Naive thymus-derived CD4-positive, alpha-beta T cell (primary cell): ENCODE data around the gene DNAJC16. TPM values are rescaled to one million over a fixed set of nuclear protein-coding genes. Genes with fewer than 3 reads are reported as not detected.
"Not testable (repeated sequence)": the region's sequence is repeated elsewhere in the genome, so short reads cannot be mapped to it uniquely, and the experiment has no call there.

ENCODE experiments used
- ATAC-seq: fragments of 150-1000 bp; cut with Tn5 transposase; 2 replicates; pipeline ENCODE4 v1.10.0; 2021; ENCODE audit warnings: mild to moderate bottlenecking, moderate library complexity
- CTCF ChIA-PET: fragments of 350-600 bp; sonication (Branson Sonifier 250); formaldehyde crosslinking; loops from one replicate; lab custom pipeline; 2021; ENCODE audit warnings: antibody characterized with exemption; lab: Charles Lee
- POLR2A ChIA-PET: fragments of 350-600 bp; sonication (Branson Sonifier 250); formaldehyde crosslinking; loops from one replicate; lab custom pipeline; 2021; ENCODE audit warnings: antibody characterized with exemption, inconsistent platforms; lab: Charles Lee
- DNase-seq, 9 donors: peaks; one replicate each; pipeline versions ENCODE4 v3.0.0 to v3.0.0-alpha.2; 2020 to 2022; ENCODE audit warnings: mixed read lengths in 1 of 9
- H3K27ac ChIP-seq: one replicate; pipeline ENCODE4 v1.7.0; 2013; ENCODE audit warnings: mild to moderate bottlenecking, low read depth, low read length, moderate library complexity
- H3K27me3 ChIP-seq, 2 donors: one replicate each; pipeline ENCODE4 v1.7.0; 2013; ENCODE audit warnings: low read length in 2 of 2, mild to moderate bottlenecking in 2 of 2, moderate library complexity in 2 of 2; ENCODE audit not compliant: control insufficient read depth in 2 of 2, insufficient read depth in 2 of 2
- H3K36me3 ChIP-seq, 3 experiments: 1 replicate in 2 of 3; 2 replicates in 1 of 3; pipeline ENCODE4 v1.7.0; 2013; ENCODE audit warnings: low read length in 3 of 3, mild to moderate bottlenecking in 3 of 3, moderate library complexity in 1 of 3; ENCODE audit not compliant: insufficient read depth in 3 of 3, control insufficient read depth in 2 of 3
- H3K4me1 ChIP-seq, 2 donors: one replicate each; pipeline ENCODE4 v1.7.0; 2013; ENCODE audit warnings: low read length in 2 of 2, mild to moderate bottlenecking in 2 of 2, moderate library complexity in 1 of 2; ENCODE audit not compliant: control insufficient read depth in 2 of 2, insufficient read depth in 2 of 2
- H3K4me3 ChIP-seq: 2 replicates; pipeline ENCODE4 v1.7.0; 2013; ENCODE audit warnings: mild to moderate bottlenecking, low read length
- H3K9me3 ChIP-seq, 3 experiments: 1 replicate in 2 of 3; 2 replicates in 1 of 3; pipeline ENCODE4 v1.7.0; 2013; ENCODE audit warnings: low read length in 3 of 3; ENCODE audit not compliant: control insufficient read depth in 2 of 3
- H3K27ac Mint-ChIP-seq, 9 donors: one replicate each; pipeline ENCODE4 v1.8.0; 2020 to 2022; ENCODE audit warnings: mixed read lengths in 9 of 9, mild to moderate bottlenecking in 8 of 9, moderate library complexity in 5 of 9, inconsistent platforms in 2 of 9
- H3K27me3 Mint-ChIP-seq, 5 donors: one replicate each; pipeline ENCODE4 v1.8.0; 2021 to 2022; ENCODE audit warnings: mixed read lengths in 5 of 5, mild to moderate bottlenecking in 1 of 5
- H3K36me3 Mint-ChIP-seq, 5 donors: one replicate each; pipeline ENCODE4 v1.8.0; 2020 to 2022; ENCODE audit warnings: mixed read lengths in 5 of 5, mild to moderate bottlenecking in 3 of 5, inconsistent platforms in 1 of 5
- H3K4me1 Mint-ChIP-seq, 7 donors: one replicate each; pipeline ENCODE4 v1.8.0; 2020 to 2022; ENCODE audit warnings: mixed read lengths in 7 of 7, mild to moderate bottlenecking in 3 of 7, inconsistent platforms in 1 of 7
- H3K4me3 Mint-ChIP-seq, 10 donors: one replicate each; pipeline ENCODE4 v1.8.0; 2020 to 2022; ENCODE audit warnings: mild to moderate bottlenecking in 10 of 10, mixed read lengths in 10 of 10, moderate library complexity in 6 of 10, inconsistent platforms in 2 of 10
- H3K9me3 Mint-ChIP-seq, 11 donors: one replicate each; pipeline ENCODE4 v1.8.0; 2020 to 2022; ENCODE audit warnings: mixed read lengths in 11 of 11, mild to moderate bottlenecking in 4 of 11, inconsistent platforms in 1 of 11, moderate library complexity in 1 of 11
- intact Hi-C, 2 donors: fragments of 100-400 bp; cut with micrococcal nuclease; formaldehyde crosslinking; loops; one replicate each; pipeline ENCODE4 v1.15.1; 2023
- polyA plus RNA-seq, 2 donors: library from polyadenylated mRNA; unstranded; fragments of 300-500 nt; fragmentation: Illumina TruSeq; gene quantifications; one replicate each; pipeline ENCODE4 v1.2.3, GENCODE V29; 2021
- total RNA-seq, 6 experiments: library from RNA in 5 of 6; stranded (reverse) in 5 of 6; gene quantifications; 1 replicate in 5 of 6; 2 replicates in 1 of 6; pipeline ENCODE4 v1.2.3 and lab custom pipeline; 2021 to 2026

DNAJC16 gene
- total and polyA plus RNA-seq, 7 experiments from 2014 or later, result 9.6 to 29.4 (median 20.4) TPM

- CTCF ChIA-PET, result no interaction called here
- H3K4me3 Mint-ChIP-seq, result no peak overlapping the region
- intact Hi-C loops, result no loop called here
- Histone ChIP-seq H3K4me1 (no peaks in the 10 kb centered on the region), H3K4me3 (no peak overlapping the region), H3K9me3 (no peaks in the 10 kb centered on the region), H3K27ac (no peak overlapping the region), H3K27me3 (no peaks in the 10 kb centered on the region), H3K36me3 (peaks cover 0 to 6% (median 0%) of the 10 kb centered on the region in 3 experiments)
- no peaks in the 10 kb centered on the region for H3K27me3 Mint-ChIP-seq
- no peak for DNase-seq
- POLR2A ChIA-PET, result no interaction called here
- no peak for ATAC-seq
- H3K4me1 Mint-ChIP-seq, result no peaks in the 10 kb centered on the region
- no peaks in the 10 kb centered on the region for H3K9me3 Mint-ChIP-seq
- H3K36me3 Mint-ChIP-seq, result peaks cover 0 to 31% (median 18%) of the 10 kb centered on the region in 5 donors
- no peak overlapping the region for H3K27ac Mint-ChIP-seq
Observed at GRCh38 chr1:15483971-15484370, 42.7 kb upstream of the DNAJC16 start.

GRCh38 chr1:15484443-15484842 is 42.2 kb upstream of the DNAJC16 start:
- intact Hi-C loops, POLR2A ChIA-PET: not testable (repeated sequence)

DNA sequence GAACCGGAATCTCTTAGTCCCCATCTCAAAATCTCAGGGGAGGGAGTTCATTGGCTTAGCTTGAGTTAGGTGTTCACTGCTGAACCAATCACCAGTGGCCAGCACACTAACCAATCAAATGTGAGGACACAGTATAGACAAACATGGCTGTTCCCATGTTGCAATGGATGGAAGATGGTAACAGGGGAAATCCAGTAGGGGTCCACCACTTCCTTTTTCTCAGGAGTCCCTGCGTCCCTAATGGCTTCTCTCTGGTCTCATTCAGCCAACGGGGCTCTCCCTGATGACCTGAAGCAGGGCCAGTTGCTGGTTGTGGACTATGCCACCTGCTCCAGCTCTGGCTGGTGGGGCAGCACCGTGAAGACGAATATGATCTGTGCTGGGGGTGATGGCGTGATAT is 41.0 kb upstream of the DNAJC16 start:
- no peak for ATAC-seq
- Histone ChIP-seq H3K4me3 (no peak overlapping the region), H3K4me1 (no peaks in the 10 kb centered on the region), H3K27ac (no peak overlapping the region), H3K36me3 (peaks cover 0 to 6% (median 0%) of the 10 kb centered on the region in 3 experiments), H3K27me3 (no peaks in the 10 kb centered on the region), H3K9me3 (no peaks in the 10 kb centered on the region)
- POLR2A ChIA-PET, result no interaction called here
- intact Hi-C loops, result no loop called here
- H3K9me3 Mint-ChIP-seq, result no peaks in the 10 kb centered on the region
- peaks cover 0 to 45% (median 29%) of the 10 kb centered on the region in 5 donors for H3K36me3 Mint-ChIP-seq
- H3K4me1 Mint-ChIP-seq, result peaks cover 0 to 3% (median 0%) of the 10 kb centered on the region in 7 donors
- no peak overlapping the region for H3K4me3 Mint-ChIP-seq
- H3K27me3 Mint-ChIP-seq, result no peaks in the 10 kb centered on the region
- CTCF ChIA-PET, result no interaction called here
- DNase-seq, result no peak
- H3K27ac Mint-ChIP-seq, result no peak overlapping the region

More at GRCh38 chr1:15484443-15484842, 42.2 kb upstream of the DNAJC16 start:
- H3K9me3 ChIP-seq, H3K36me3 ChIP-seq, H3K27me3 Mint-ChIP-seq, ATAC-seq, H3K27me3 ChIP-seq, H3K4me3 Mint-ChIP-seq, CTCF ChIA-PET, H3K9me3 Mint-ChIP-seq, H3K4me3 ChIP-seq, DNase-seq, H3K27ac ChIP-seq, H3K4me1 Mint-ChIP-seq, H3K27ac Mint-ChIP-seq, H3K4me1 ChIP-seq: not testable (repeated sequence)
- peaks cover 0 to 35% (median 21%) of the 10 kb centered on the region in 5 donors for H3K36me3 Mint-ChIP-seq

GRCh38 chr1:15486844-15487610 is 39.6 kb upstream of the DNAJC16 start:
- ATAC-seq, CTCF ChIA-PET: not testable (repeated sequence)

GRCh38 chr1:15488371-15488770 is 38.3 kb upstream of the DNAJC16 start:
- Histone ChIP-seq H3K27ac (no peak overlapping the region), H3K36me3 (peaks cover 0 to 20% (median 0%) of the 10 kb centered on the region in 3 experiments), H3K4me1 (no peaks in the 10 kb centered on the region), H3K9me3 (no peaks in the 10 kb centered on the region), H3K27me3 (no peaks in the 10 kb centered on the region), H3K4me3 (no peak overlapping the region)
- Mint-ChIP-seq H3K4me1 (peaks cover 0 to 14% (median 0%) of the 10 kb centered on the region in 7 donors), H3K9me3 (no peaks in the 10 kb centered on the region), H3K27ac (no peak overlapping the region), H3K4me3 (no peak overlapping the region), H3K36me3 (peaks cover 0 to 59% (median 34%) of the 10 kb centered on the region in 5 donors), H3K27me3 (no peaks in the 10 kb centered on the region)
- intact Hi-C loops, result no loop called here
- no peak for DNase-seq
- ATAC-seq, result no peak
- CTCF ChIA-PET, result no interaction called here
- POLR2A ChIA-PET, result no interaction called here

More at GRCh38 chr1:15486844-15487610, 39.6 kb upstream of the DNAJC16 start:
- H3K4me3 Mint-ChIP-seq, POLR2A ChIA-PET, H3K9me3 ChIP-seq, H3K27ac ChIP-seq, H3K36me3 ChIP-seq, H3K4me3 ChIP-seq, H3K4me1 ChIP-seq, intact Hi-C loops, H3K9me3 Mint-ChIP-seq, H3K27me3 Mint-ChIP-seq, DNase-seq, H3K27me3 ChIP-seq: not testable (repeated sequence)
- Mint-ChIP-seq H3K36me3 (peaks cover 0 to 48% (median 32%) of the 10 kb centered on the region in 5 donors), H3K4me1 (peaks cover 0 to 14% (median 0%) of the 10 kb centered on the region in 7 donors), H3K27ac (peak overlapping the region in 1 of 9 donors; percentile 21)

- ChIA-PET POLR2A (no interaction called here), CTCF (no interaction called here)
- Histone ChIP-seq H3K4me1 (no peaks in the 10 kb centered on the region), H3K9me3 (no peaks in the 10 kb centered on the region), H3K36me3 (peaks cover 0 to 29% (median 0%) of the 10 kb centered on the region in 3 experiments), H3K27ac (no peak overlapping the region), H3K4me3 (no peak overlapping the region), H3K27me3 (no peaks in the 10 kb centered on the region)
- ATAC-seq (no peak), DNase-seq (no peak)
- H3K36me3 Mint-ChIP-seq, result peaks cover 0 to 65% (median 34%) of the 10 kb centered on the region in 5 donors
- H3K27ac Mint-ChIP-seq, result no peak overlapping the region
- intact Hi-C loops, result no loop called here
- H3K27me3 Mint-ChIP-seq, result no peaks in the 10 kb centered on the region
- H3K4me3 Mint-ChIP-seq, result no peak overlapping the region
- no peaks in the 10 kb centered on the region for H3K9me3 Mint-ChIP-seq
- peaks cover 0 to 14% (median 0%) of the 10 kb centered on the region in 7 donors for H3K4me1 Mint-ChIP-seq
Observed at GRCh38 chr1:15489052-15489736, 37.5 kb upstream of the DNAJC16 start.
